ENCODE data around the gene GPATCH1. TPM values are rescaled to one million over a fixed set of nuclear protein-coding genes. Genes with fewer than 3 reads are reported as not detected.
A peak's percentile ranks its signal among the peaks of the same experiment; 100 is the strongest.

Gene GPATCH1
- total and polyA plus RNA-seq, 9 of the 15 experiments (the other 6 are each of a cell fraction or from before 2014, with no cell fraction given): 3.7 to 9.7 (median 7.7) TPM

DNA sequence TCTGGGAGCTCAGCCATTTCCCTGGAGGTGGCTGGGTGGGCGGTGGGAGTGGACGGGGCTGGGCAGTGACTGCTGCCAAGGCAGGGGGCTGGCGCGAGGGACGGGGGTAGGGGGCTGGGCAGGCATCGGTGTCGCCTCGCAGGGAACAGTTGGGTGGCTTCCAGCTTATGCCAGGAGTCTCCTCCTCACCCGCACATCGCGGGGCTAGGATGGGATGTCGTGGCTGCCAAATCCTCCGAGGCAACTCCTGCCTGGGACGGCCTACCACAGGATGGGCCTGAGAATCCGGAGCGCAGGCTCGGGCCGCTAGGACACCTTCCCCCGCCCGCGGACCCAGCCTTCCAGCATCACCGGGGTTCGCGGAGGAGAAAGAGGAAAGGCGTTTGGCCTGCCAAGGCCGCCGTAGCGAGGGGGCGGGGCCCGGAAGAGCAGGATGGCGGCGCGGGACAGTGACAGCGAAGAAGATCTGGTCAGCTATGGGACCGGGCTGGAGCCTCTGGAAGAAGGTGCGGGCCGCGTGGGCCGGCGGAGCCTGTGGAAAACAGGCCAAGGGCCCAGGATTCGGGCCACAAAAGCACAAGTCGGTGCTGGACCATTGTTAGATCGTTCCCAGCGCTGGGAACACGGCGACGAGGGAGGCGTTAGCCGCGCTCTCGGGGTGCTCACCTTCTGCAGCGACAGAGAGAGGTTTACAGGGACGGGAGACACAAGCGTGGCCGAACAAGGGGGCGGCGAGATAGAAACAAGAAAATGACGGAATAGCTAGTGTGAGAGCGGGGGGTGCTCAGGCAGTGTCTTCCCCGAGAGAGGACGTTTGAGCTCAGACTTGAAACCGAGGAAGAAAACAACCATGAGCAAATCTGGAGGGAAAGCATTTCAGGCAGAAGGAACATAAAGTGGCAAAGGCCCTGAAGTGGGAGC lies at the start of gene GPATCH1 (continued):
- TF ChIP-seq, protein P1, sequence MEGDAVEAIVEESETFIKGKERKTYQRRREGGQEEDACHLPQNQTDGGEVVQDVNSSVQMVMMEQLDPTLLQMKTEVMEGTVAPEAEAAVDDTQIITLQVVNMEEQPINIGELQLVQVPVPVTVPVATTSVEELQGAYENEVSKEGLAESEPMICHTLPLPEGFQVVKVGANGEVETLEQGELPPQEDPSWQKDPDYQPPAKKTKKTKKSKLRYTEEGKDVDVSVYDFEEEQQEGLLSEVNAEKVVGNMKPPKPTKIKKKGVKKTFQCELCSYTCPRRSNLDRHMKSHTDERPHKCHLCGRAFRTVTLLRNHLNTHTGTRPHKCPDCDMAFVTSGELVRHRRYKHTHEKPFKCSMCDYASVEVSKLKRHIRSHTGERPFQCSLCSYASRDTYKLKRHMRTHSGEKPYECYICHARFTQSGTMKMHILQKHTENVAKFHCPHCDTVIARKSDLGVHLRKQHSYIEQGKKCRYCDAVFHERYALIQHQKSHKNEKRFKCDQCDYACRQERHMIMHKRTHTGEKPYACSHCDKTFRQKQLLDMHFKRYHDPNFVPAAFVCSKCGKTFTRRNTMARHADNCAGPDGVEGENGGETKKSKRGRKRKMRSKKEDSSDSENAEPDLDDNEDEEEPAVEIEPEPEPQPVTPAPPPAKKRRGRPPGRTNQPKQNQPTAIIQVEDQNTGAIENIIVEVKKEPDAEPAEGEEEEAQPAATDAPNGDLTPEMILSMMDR (IDR thresholded peaks at IDR 0.05 in 2 of 3, conservative IDR thresholded peaks at IDR 0.05 in 1 of 3; ENCODE audit: insufficient read depth in 2 of 3, low read depth in 1 of 3, low read length in 3 of 3): 0 out of 6 replicates have a peak, but pooled peaks of 1 of the 3 experiments have one; percentile 7
- TF ChIP-seq ARID4B (CRISPR knock-in tag; IDR thresholded peaks at IDR 0.05) (peak; percentile 97), POLR2B (IDR thresholded peaks at IDR 0.05; ENCODE audit: low read depth, partially characterized antibody) (peak; percentile 58), HEY1 (CRISPR knock-in tag; IDR thresholded peaks at IDR 0.05; ENCODE audit: borderline replicate concordance) (no peak), NCOR1 (IDR thresholded peaks at IDR 0.05) (no peak), SMARCA4 (IDR thresholded peaks at IDR 0.05) (no peak), USF1 (CRISPR knock-in tag; IDR thresholded peaks at IDR 0.05) (no peak), CBX1 (IDR thresholded peaks at IDR 0.05; ENCODE audit: low read depth) (peak; percentile 57; the same call in 1 of the 2 replicates), SAP30 (IDR thresholded peaks at IDR 0.05; ENCODE audit: borderline replicate concordance, insufficient read depth, low read depth, low read length, poor library complexity, severe bottlenecking) (peak; percentile 95), HDAC6 (IDR thresholded peaks at IDR 0.05; ENCODE audit: low read depth, low read length) (no peak), CXXC5 (CRISPR knock-in tag; IDR thresholded peaks at IDR 0.05) (peak; percentile 62), SRF (CRISPR knock-in tag; IDR thresholded peaks at IDR 0.05) (0 out of 4 replicates have a peak, but pooled peaks of 1 of the 2 experiments have one; percentile 19), HMGN3 (IDR thresholded peaks at IDR 0.05; ENCODE audit: borderline replicate concordance, extremely low read depth, insufficient read length, low read depth, low read length) (peak; percentile 66), SIX5 (IDR thresholded peaks at IDR 0.05; ENCODE audit: borderline replicate concordance in 1 of 2, insufficient read depth in 1 of 2, low read depth in 1 of 2, low read length in 2 of 2) (0 out of 4 replicates have a peak, but pooled peaks of 1 of the 2 experiments have one; percentile 17), ETV5 (CRISPR knock-in tag; IDR thresholded peaks at IDR 0.05; ENCODE audit: low read depth) (peak; percentile 33; the same call in 1 of the 2 replicates)
- TF ChIP-seq, protein P2, sequence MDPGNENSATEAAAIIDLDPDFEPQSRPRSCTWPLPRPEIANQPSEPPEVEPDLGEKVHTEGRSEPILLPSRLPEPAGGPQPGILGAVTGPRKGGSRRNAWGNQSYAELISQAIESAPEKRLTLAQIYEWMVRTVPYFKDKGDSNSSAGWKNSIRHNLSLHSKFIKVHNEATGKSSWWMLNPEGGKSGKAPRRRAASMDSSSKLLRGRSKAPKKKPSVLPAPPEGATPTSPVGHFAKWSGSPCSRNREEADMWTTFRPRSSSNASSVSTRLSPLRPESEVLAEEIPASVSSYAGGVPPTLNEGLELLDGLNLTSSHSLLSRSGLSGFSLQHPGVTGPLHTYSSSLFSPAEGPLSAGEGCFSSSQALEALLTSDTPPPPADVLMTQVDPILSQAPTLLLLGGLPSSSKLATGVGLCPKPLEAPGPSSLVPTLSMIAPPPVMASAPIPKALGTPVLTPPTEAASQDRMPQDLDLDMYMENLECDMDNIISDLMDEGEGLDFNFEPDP (CRISPR knock-in tag; IDR thresholded peaks at IDR 0.05): no peak

Measured in K562 (cell line).